HCT116 (cell line): ENCODE results near the gene DDX52. TPM values are rescaled to one million over a fixed set of nuclear protein-coding genes. Genes with fewer than 3 reads are reported as not detected.

Experiments used
- ATAC-seq: fragments of 200-7000 bp; cut with Tn5 transposase; 2 replicates; pipeline ENCODE4 v1.9.1; 2020; ENCODE audit warnings: mild to moderate bottlenecking, moderate library complexity
- BruUV-seq: library from RNA; stranded (reverse); fragments of 400-500 nt; replicated peaks from 2 replicates; lab custom pipeline; 2021; lab: Mats Ljungman, UMichigan
- CTCF ChIA-PET: fragments of 300-600 bp; sonication (Branson Sonifier 250); formaldehyde crosslinking; loops from one replicate; lab custom pipeline; 2021; ENCODE audit warnings: antibody characterized with exemption; lab: Charles Lee
- POLR2A ChIA-PET: fragments of 300-600, 350-600 bp; sonication (Branson Sonifier 250); formaldehyde crosslinking; loops from one replicate; lab custom pipeline; 2021; ENCODE audit warnings: antibody characterized with exemption; lab: Charles Lee
- RAD21 ChIA-PET, 2 experiments: fragments of 300-600 bp; sonication (Branson Sonifier 250); formaldehyde crosslinking; loops; one replicate each; lab custom pipeline; 2023; ENCODE audit warnings: low total read pairs in 2 of 2; ENCODE audit not compliant: uncharacterized antibody in 2 of 2, unreplicated experiment in 2 of 2, low non-redundant PET in 1 of 2; lab: Charles Lee
- DNase-seq: peaks from one replicate; pipeline ENCODE4 v3.0.0-alpha.2; 2010; ENCODE audit warnings: low read depth, low spot score
- H2AFZ ChIP-seq: fragments of 200-600 bp; shearing (Covaris generic), sonication (generic); 2 replicates; pipeline ENCODE4 v1.6.1; 2017; ENCODE audit warnings: low read depth, mixed run types, mixed read lengths, antibody characterized with exemption, low read length; ENCODE audit not compliant: poor library complexity, severe bottlenecking
- H3K27ac ChIP-seq: 2 replicates; pipeline ENCODE4 v1.5.1; 2012; ENCODE audit warnings: low read depth, low read length
- H3K27me3 ChIP-seq: fragments of 200-600 bp; sonication (generic); 2 replicates; pipeline ENCODE4 v1.6.1; 2016; ENCODE audit warnings: mixed run types, low read length, mixed read lengths; ENCODE audit not compliant: insufficient read depth
- H3K36me3 ChIP-seq, 2 experiments: fragments of 200-500 bp in 1 of 2; fragments of 200-600 bp in 1 of 2; sonication (Bioruptor generic) in 1 of 2; sonication (generic) in 1 of 2; 2 replicates each; pipeline versions ENCODE4 v1.5.1 to v1.6.1; 2014 to 2016; ENCODE audit warnings: low read length in 2 of 2, inconsistent platforms in 1 of 2, mixed read lengths in 1 of 2, mixed run types in 1 of 2; ENCODE audit not compliant: insufficient read depth in 2 of 2, control insufficient read depth in 1 of 2
- H3K4me1 ChIP-seq, 2 experiments: fragments of 200-600 bp in 1 of 2; sonication (generic) in 1 of 2; 2 replicates each; pipeline versions ENCODE4 v1.5.1 to v1.6.1; 2012 to 2017; ENCODE audit warnings: low read length in 2 of 2, inconsistent platforms in 1 of 2, mild to moderate bottlenecking in 1 of 2, mixed read lengths in 1 of 2, mixed run types in 1 of 2, moderate library complexity in 1 of 2; ENCODE audit not compliant: insufficient read depth in 2 of 2, control insufficient read depth in 1 of 2
- H3K4me2 ChIP-seq: fragments of 200-600 bp; sonication (generic); 2 replicates; pipeline ENCODE4 v1.6.1; 2017; ENCODE audit warnings: mixed run types, low read length, mixed read lengths
- H3K4me3 ChIP-seq, 2 experiments: fragments of 200-600 bp in 1 of 2; sonication (generic) in 1 of 2; replicated peaks in 1 of 2; 2 replicates each; pipeline ENCODE4 v1.5.1; 2011 to 2016; ENCODE audit warnings: low read length in 2 of 2, control low read depth in 1 of 2, low read depth in 1 of 2, mild to moderate bottlenecking in 1 of 2, mixed read lengths in 1 of 2, mixed run types in 1 of 2
- H3K79me2 ChIP-seq: fragments of 200-600 bp; sonication (generic); 2 replicates; pipeline ENCODE4 v1.6.1; 2017; ENCODE audit warnings: mild to moderate bottlenecking, mixed run types, low read length, moderate library complexity, mixed read lengths; ENCODE audit not compliant: insufficient read depth
- H3K9ac ChIP-seq: fragments of 200-600 bp; sonication (generic); 2 replicates; pipeline ENCODE4 v1.6.1; 2016; ENCODE audit warnings: low read length, mixed read lengths
- H3K9me2 ChIP-seq: fragments of 200-600 bp; sonication (generic), shearing (Covaris generic); 2 replicates; pipeline ENCODE4 v1.6.1; 2017; ENCODE audit warnings: mixed run types, mild to moderate bottlenecking, moderate library complexity; ENCODE audit not compliant: insufficient read depth
- H3K9me3 ChIP-seq, 2 experiments: fragments of 200-500 bp in 1 of 2; fragments of 200-600 bp in 1 of 2; sonication (Bioruptor generic) in 1 of 2; sonication (generic) in 1 of 2; 2 replicates each; pipeline ENCODE4 v1.6.1; 2014 to 2017; ENCODE audit warnings: low read length in 2 of 2, mixed read lengths in 2 of 2, inconsistent platforms in 1 of 2, low read depth in 1 of 2, mild to moderate bottlenecking in 1 of 2, mixed run types in 1 of 2, moderate library complexity in 1 of 2; ENCODE audit not compliant: control insufficient read depth in 1 of 2, insufficient read depth in 1 of 2
- H4K20me1 ChIP-seq: fragments of 200-600 bp; sonication (generic), shearing (Covaris generic); 2 replicates; pipeline ENCODE4 v1.6.1; 2017; ENCODE audit warnings: mixed run types, mild to moderate bottlenecking, moderate library complexity; ENCODE audit not compliant: insufficient read depth
- CEBPB ChIP-seq: IDR thresholded peaks from 2 replicates; pipeline ENCODE4 v1.6.1; 2012; ENCODE audit warnings: low read depth
- CTCF ChIP-seq, 3 experiments: fragments of 200-600 bp in 1 of 3; sonication (generic) in 1 of 3; IDR thresholded peaks in 2 of 3; conservative IDR thresholded peaks in 1 of 3; 2 replicates each; pipeline ENCODE4 v1.5.1; 2012 to 2017; ENCODE audit warnings: low read depth in 2 of 3, low read length in 2 of 3, antibody characterized with exemption in 1 of 3, borderline replicate concordance in 1 of 3, control low read depth in 1 of 3, mild to moderate bottlenecking in 1 of 3, mixed read lengths in 1 of 3, mixed run types in 1 of 3, moderate library complexity in 1 of 3; ENCODE audit not compliant: insufficient read depth in 1 of 3
- ELF1 ChIP-seq: IDR thresholded peaks from 2 replicates; pipeline ENCODE4 v1.6.1; 2012; ENCODE audit warnings: low read depth, borderline replicate concordance
- EZH2 ChIP-seq: fragments of 200-600 bp; sonication (generic); IDR thresholded peaks from 2 replicates; pipeline ENCODE4 v1.6.1; 2017; ENCODE audit warnings: antibody characterized with exemption, mixed run types
- EZH2phosphoT487 ChIP-seq: fragments of 200-600 bp; IDR thresholded peaks from 2 replicates; pipeline ENCODE4 v1.6.1; 2018; ENCODE audit warnings: antibody characterized with exemption, borderline replicate concordance
- SIN3A ChIP-seq: IDR thresholded peaks from 2 replicates; pipeline ENCODE4 v1.6.1; 2012; ENCODE audit warnings: low read depth
- SRF ChIP-seq: IDR thresholded peaks from 2 replicates; pipeline ENCODE4 v1.6.1; 2012; ENCODE audit warnings: low read depth
- ZBTB33 ChIP-seq: IDR thresholded peaks from 2 replicates; pipeline ENCODE4 v1.6.1; 2011; ENCODE audit warnings: mild to moderate bottlenecking, low read length, moderate library complexity; ENCODE audit not compliant: insufficient replicate concordance; ENCODE audit errors: extremely low read depth
- ZNF274 ChIP-seq: fragments of 200-500 bp; sonication (Bioruptor generic); IDR thresholded peaks from 2 replicates; pipeline ENCODE4 v1.6.1; 2014; ENCODE audit warnings: mild to moderate bottlenecking, low read depth, low read length, inconsistent platforms
- intact Hi-C: fragments of 100-400 bp; cut with micrococcal nuclease; formaldehyde crosslinking; loops from 2 replicates; pipeline ENCODE4 v1.10.0; 2022
- total RNA-seq: library from RNA; stranded (reverse); gene quantifications from one replicate; pipeline ENCODE4 v1.2.1, GENCODE V29; 2021; ENCODE audit not compliant: unreplicated experiment
- TF ChIP-seq, protein P1 (sequence below): IDR thresholded peaks from 2 replicates; pipeline ENCODE4 v1.6.1; 2012; ENCODE audit warnings: low read depth

The DDX52 gene
- total RNA-seq, 1 experiment from 2014 or later = 45.4 TPM

DNA sequence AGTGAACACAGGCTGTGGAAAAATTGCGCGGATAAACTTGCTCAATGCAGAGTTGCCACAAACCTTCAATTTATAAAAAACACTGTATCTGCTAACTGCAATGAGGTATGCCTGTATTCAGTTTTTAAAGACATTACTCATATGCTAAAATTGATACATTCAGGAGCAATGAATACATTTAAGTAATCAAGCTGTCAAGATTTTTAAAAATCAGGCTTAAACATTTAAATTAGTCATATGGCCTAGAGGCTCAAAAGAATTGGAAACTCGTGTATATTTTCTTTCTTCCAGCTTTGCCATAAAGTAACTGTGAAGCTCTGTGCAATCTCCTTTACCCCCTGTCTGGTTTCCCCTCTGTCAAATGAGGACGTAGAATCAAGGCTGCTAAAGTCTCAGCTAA is 38.2 kb downstream of the DDX52 start:
- intact Hi-C loops = loop anchor here (5.0 to 10.0 kb wide), 2 partner anchors 50 to 113 kb away; no protein-coding TSS in a partner anchor
- 0 out of 4 replicates have a peak, but pooled peaks cover 0 to 1% of the 10 kb centered on the region in 2 experiments for H3K36me3 ChIP-seq
- no peak for DNase-seq
- no peaks in the 10 kb centered on the region for H4K20me1 ChIP-seq
- no peaks in the 10 kb centered on the region for H3K9me3 ChIP-seq
- no peaks in the 10 kb centered on the region for H3K9me2 ChIP-seq
- H3K4me2 ChIP-seq = no peak overlapping the region
- BruUV-seq = no TSS peak
- H3K79me2 ChIP-seq = peaks cover 50% of the 10 kb centered on the region
- H3K4me3 ChIP-seq = no peak overlapping the region
- H3K27ac ChIP-seq = no peak overlapping the region
- ChIA-PET POLR2A (no interaction called here), CTCF (no interaction called here), RAD21 (no interaction called here)
- H3K9ac ChIP-seq = no peak overlapping the region
- no peak for ATAC-seq
- no peak overlapping the region for H2AFZ ChIP-seq
- H3K4me1 ChIP-seq = peaks cover 15 to 21% of the 10 kb centered on the region in 2 experiments
- no peaks in the 10 kb centered on the region for H3K27me3 ChIP-seq
- TF ChIP-seq EZH2 = no peak
- no peak for TF ChIP-seq CEBPB
- no peak for TF ChIP-seq CTCF (IDR thresholded peaks at IDR 0.05 in 2 of 3, conservative IDR thresholded peaks at IDR 0.05 in 1 of 3; ENCODE audit: borderline replicate concordance in 1 of 3, insufficient read depth in 1 of 3, low read depth in 2 of 3, low read length in 2 of 3)
- TF ChIP-seq EZH2phosphoT487 = no peak
- no peak for TF ChIP-seq SRF
- no peak for TF ChIP-seq ZBTB33
- no peak for TF ChIP-seq ELF1
- no peak for TF ChIP-seq SIN3A
- TF ChIP-seq ZNF274 = no peak
- TF ChIP-seq, protein P1, sequence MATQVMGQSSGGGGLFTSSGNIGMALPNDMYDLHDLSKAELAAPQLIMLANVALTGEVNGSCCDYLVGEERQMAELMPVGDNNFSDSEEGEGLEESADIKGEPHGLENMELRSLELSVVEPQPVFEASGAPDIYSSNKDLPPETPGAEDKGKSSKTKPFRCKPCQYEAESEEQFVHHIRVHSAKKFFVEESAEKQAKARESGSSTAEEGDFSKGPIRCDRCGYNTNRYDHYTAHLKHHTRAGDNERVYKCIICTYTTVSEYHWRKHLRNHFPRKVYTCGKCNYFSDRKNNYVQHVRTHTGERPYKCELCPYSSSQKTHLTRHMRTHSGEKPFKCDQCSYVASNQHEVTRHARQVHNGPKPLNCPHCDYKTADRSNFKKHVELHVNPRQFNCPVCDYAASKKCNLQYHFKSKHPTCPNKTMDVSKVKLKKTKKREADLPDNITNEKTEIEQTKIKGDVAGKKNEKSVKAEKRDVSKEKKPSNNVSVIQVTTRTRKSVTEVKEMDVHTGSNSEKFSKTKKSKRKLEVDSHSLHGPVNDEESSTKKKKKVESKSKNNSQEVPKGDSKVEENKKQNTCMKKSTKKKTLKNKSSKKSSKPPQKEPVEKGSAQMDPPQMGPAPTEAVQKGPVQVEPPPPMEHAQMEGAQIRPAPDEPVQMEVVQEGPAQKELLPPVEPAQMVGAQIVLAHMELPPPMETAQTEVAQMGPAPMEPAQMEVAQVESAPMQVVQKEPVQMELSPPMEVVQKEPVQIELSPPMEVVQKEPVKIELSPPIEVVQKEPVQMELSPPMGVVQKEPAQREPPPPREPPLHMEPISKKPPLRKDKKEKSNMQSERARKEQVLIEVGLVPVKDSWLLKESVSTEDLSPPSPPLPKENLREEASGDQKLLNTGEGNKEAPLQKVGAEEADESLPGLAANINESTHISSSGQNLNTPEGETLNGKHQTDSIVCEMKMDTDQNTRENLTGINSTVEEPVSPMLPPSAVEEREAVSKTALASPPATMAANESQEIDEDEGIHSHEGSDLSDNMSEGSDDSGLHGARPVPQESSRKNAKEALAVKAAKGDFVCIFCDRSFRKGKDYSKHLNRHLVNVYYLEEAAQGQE = no peak
